K562 (cell line): ENCODE results near the gene CPE. TPM values are rescaled to one million over a fixed set of nuclear protein-coding genes. Genes with fewer than 3 reads are reported as not detected.

Source experiments
- ATAC-seq: fragments of 200-7000 bp; cut with Tn5 transposase; 3 replicates; pipeline ENCODE4 v1.9.1; 2020; ENCODE audit warnings: moderate library complexity
- BruUV-seq: library from RNA; stranded (reverse); fragments of 400-500 nt; replicated peaks from 2 replicates; lab custom pipeline; 2021; lab: Mats Ljungman, UMichigan
- CTCF ChIA-PET: fragments of 300-600 bp; formaldehyde crosslinking; extraction: SDS; loops from one replicate; lab custom pipeline; 2021; ENCODE audit warnings: low intra/inter-chr PET ratio; lab: Yijun Ruan, JAX
- POLR2A ChIA-PET: fragments of 300-600, 350-650 bp; sonication (Branson Sonifier 250); formaldehyde crosslinking; extraction: SDS; loops from one replicate; lab custom pipeline; 2021; ENCODE audit warnings: antibody characterized with exemption, inconsistent platforms; lab: Yijun Ruan, JAX
- DNase-seq, 4 experiments: peaks; one replicate each; pipeline versions ENCODE4 v3.0.0 to v3.0.0-alpha.2; 2011 to 2018; ENCODE audit warnings: low spot score in 3 of 4, mixed read lengths in 3 of 4; ENCODE audit errors: extremely low read depth in 1 of 4
- FAIRE-seq: peaks from 2 replicates; lab custom pipeline; 2011; peaks lifted over from hg19 to GRCh38; lab: Jason Lieb, UNC
- H2AFZ ChIP-seq: 2 replicates; pipeline ENCODE4 v1.6.0; 2011; ENCODE audit warnings: low read depth, low read length, control low read depth, inconsistent platforms
- H3K27ac ChIP-seq: fragments of 200-600 bp; 3 replicates; pipeline ENCODE4 v1.8.0; 2011; ENCODE audit warnings: low read depth, mild to moderate bottlenecking, control low read depth, inconsistent platforms, low read length, moderate library complexity, mixed read lengths; ENCODE audit errors: extremely low read depth
- H3K27me3 ChIP-seq, 2 experiments: fragments of 300-600 bp in 1 of 2; 2 replicates in 1 of 2; 3 replicates in 1 of 2; pipeline versions ENCODE4 v1.6.0 to v1.8.0; 2011; ENCODE audit warnings: inconsistent platforms in 2 of 2, low read length in 2 of 2, mild to moderate bottlenecking in 1 of 2, mixed read lengths in 1 of 2, moderate library complexity in 1 of 2; ENCODE audit not compliant: control insufficient read depth in 2 of 2, insufficient read depth in 2 of 2
- H3K36me3 ChIP-seq: fragments of 300-600 bp; 3 replicates; pipeline ENCODE4 v1.8.0; 2011; ENCODE audit warnings: mild to moderate bottlenecking, low read length, inconsistent platforms; ENCODE audit not compliant: control insufficient read depth, insufficient read depth
- H3K4me1 ChIP-seq, 2 experiments: fragments of 200-600 bp in 1 of 2; replicated peaks in 1 of 2; 2 replicates in 1 of 2; 3 replicates in 1 of 2; pipeline versions ENCODE4 v1.5.1 to v1.8.0; 2011; ENCODE audit warnings: inconsistent platforms in 2 of 2, low read length in 2 of 2, mild to moderate bottlenecking in 1 of 2, mixed read lengths in 1 of 2, moderate library complexity in 1 of 2; ENCODE audit not compliant: control insufficient read depth in 2 of 2, insufficient read depth in 2 of 2
- H3K4me2 ChIP-seq: 2 replicates; pipeline ENCODE4 v1.6.1; 2011; ENCODE audit warnings: low read length, control low read depth, inconsistent platforms, mixed read lengths; ENCODE audit not compliant: insufficient read depth
- H3K4me3 ChIP-seq: fragments of 200-600 bp; sonication (generic), shearing (Covaris generic); 2 replicates; pipeline ENCODE4 v1.5.1; 2016; ENCODE audit warnings: control low read depth, inconsistent platforms
- H3K79me2 ChIP-seq: fragments of 200-600 bp; 3 replicates; pipeline ENCODE4 v1.8.0; 2011; ENCODE audit warnings: low read length, inconsistent platforms; ENCODE audit not compliant: control insufficient read depth, insufficient read depth
- H3K9ac ChIP-seq, 2 experiments: 2 replicates each; pipeline versions ENCODE4 v1.6.0 to v1.6.1; 2011; ENCODE audit warnings: low read depth in 2 of 2, low read length in 2 of 2, control low read depth in 1 of 2, inconsistent platforms in 1 of 2, mild to moderate bottlenecking in 1 of 2, mixed read lengths in 1 of 2; ENCODE audit not compliant: insufficient read depth in 1 of 2
- H3K9me1 ChIP-seq: one replicate; pipeline ENCODE4 v1.6.0; 2011; ENCODE audit warnings: inconsistent platforms, mild to moderate bottlenecking, low read length, moderate library complexity; ENCODE audit not compliant: control insufficient read depth, insufficient read depth
- H3K9me3 ChIP-seq: replicated peaks from 2 replicates; pipeline ENCODE4 v1.5.1; 2011; ENCODE audit warnings: low read depth, low read length, inconsistent platforms; ENCODE audit not compliant: control insufficient read depth, insufficient read depth
- H4K20me1 ChIP-seq: replicated peaks from 2 replicates; pipeline ENCODE4 v1.6.1; 2011; ENCODE audit warnings: low read length, inconsistent platforms, mixed read lengths; ENCODE audit not compliant: control insufficient read depth, insufficient read depth
- GATAD2B ChIP-seq: fragments of 450-650 bp; IDR thresholded peaks from 2 replicates; pipeline ENCODE4 v1.6.1; 2017; ENCODE audit warnings: mild to moderate bottlenecking, borderline replicate concordance
- KDM5B ChIP-seq: fragments of 200-600 bp; sonication (generic); IDR thresholded peaks from 2 replicates; pipeline ENCODE4 v1.6.1; 2012; ENCODE audit warnings: low read depth, mild to moderate bottlenecking, moderate library complexity, low read length, control low read depth, inconsistent platforms; ENCODE audit not compliant: insufficient replicate concordance
- RAD21 ChIP-seq, 2 experiments: fragments of 250-450 bp in 1 of 2; fragments of 450-650 bp in 1 of 2; sonication (Bioruptor Pico) in 1 of 2; formaldehyde crosslinking in 1 of 2; IDR thresholded peaks in 1 of 2; conservative IDR thresholded peaks in 1 of 2; 2 replicates each; pipeline versions ENCODE4 v1.4.0 to v1.8.0; 2020 to 2022; ENCODE audit warnings: mild to moderate bottlenecking in 2 of 2, moderate library complexity in 1 of 2
- ZNF212 ChIP-seq: fragments of 450-650 bp; formaldehyde crosslinking; IDR thresholded peaks from 2 replicates; pipeline ENCODE4 v1.4.0; 2020; ENCODE audit warnings: mild to moderate bottlenecking
- WGBS: fragments of 100-300 bp; shearing (Covaris generic); methylation state at CpG from one replicate; pipeline ENCODE4 v1.1.6; 2016; ENCODE audit warnings: low coverage, mixed read lengths; ENCODE audit not compliant: insufficient coverage; ENCODE audit errors: missing lambda C conversion rate; 5-methylcytosine and 5-hydroxymethylcytosine counted together
- in situ Hi-C: fragments of 300-500 bp; cut with MboI; formaldehyde crosslinking; loops from 4 replicates; pipeline ENCODE4 v1.15.0; 2018; ENCODE audit warnings: inconsistent platforms, mixed read lengths
- intact Hi-C: fragments of 100-400 bp; cut with micrococcal nuclease; formaldehyde crosslinking; loops from 2 replicates; pipeline ENCODE4 v1.14.2; 2022
- polyA plus RNA-seq, 8 experiments: library from polyadenylated mRNA; depleted of rRNA in 4 of 8; stranded (reverse) in 5 of 8; unstranded in 3 of 8; fragments of >200 nt; fragmentation: Nextera tagmentation in 2 of 8; fragmentation: Illumina TruSeq in 1 of 8; extraction: Ambion mirVana in 2 of 8; extraction: Trizol in 1 of 8; gene quantifications; 2 replicates each; pipeline versions ENCODE4 v1.2.1 to v1.2.3, GENCODE V29; 2011 to 2014; ENCODE audit warnings: inconsistent platforms in 1 of 8, missing spikeins in 1 of 8
- total RNA-seq, 7 experiments: library from RNA; depleted of rRNA in 6 of 7; stranded (reverse); fragments of >200 nt in 6 of 7; fragmentation: Illumina TruSeq in 2 of 7; extraction: Trizol in 2 of 7; gene quantifications; 2 replicates each; pipeline versions ENCODE4 v1.2.1 to v1.2.3, GENCODE V29; 2011 to 2021; ENCODE audit warnings: low replicate concordance in 1 of 7
- TF ChIP-seq, protein P1 (sequence below): sonication (generic); formaldehyde crosslinking; IDR thresholded peaks from 2 replicates; pipeline ENCODE4 v1.4.0; 2020; ENCODE audit warnings: mild to moderate bottlenecking, missing genetic modification reagents

The CPE gene
- total and polyA plus RNA-seq, 9 of the 15 experiments (the other 6 are each of a cell fraction or from before 2014, with no cell fraction given): 0.04 to 0.16 (median 0.06) TPM; not detected in 4

DNA sequence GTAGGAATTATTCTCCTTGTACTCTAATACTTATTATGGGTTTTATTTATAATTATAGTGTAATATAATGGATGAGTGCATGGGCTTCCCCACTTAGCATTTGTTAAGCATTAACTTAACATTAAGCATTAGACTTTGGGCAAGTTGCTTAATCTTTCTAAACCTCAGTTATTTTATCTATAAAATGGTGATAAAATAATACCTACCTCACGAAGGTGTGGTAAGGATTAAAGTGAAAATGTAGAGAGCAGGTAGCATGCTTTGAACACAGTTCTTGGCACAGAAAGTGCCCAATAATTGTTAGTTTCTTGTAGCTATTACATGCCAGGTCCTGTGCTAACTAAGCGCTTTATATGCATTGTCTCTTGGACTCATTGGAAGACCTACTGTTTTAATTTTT lies 48.7 kb upstream of the CPE start:
- H2AFZ ChIP-seq: no peak overlapping the region
- FAIRE-seq (no peak), DNase-seq (no peak), ATAC-seq (no peak)
- intact Hi-C loops: no loop called here
- H3K9me3 ChIP-seq: no peaks in the 10 kb centered on the region
- H3K9ac ChIP-seq: peak overlapping the region in 1 of 2 experiments; percentile 74; a peak in 2 of 4 replicates
- TF ChIP-seq GATAD2B: 0 out of 2 replicates have a peak, but pooled peaks have one; percentile 23
- TF ChIP-seq, protein P1, sequence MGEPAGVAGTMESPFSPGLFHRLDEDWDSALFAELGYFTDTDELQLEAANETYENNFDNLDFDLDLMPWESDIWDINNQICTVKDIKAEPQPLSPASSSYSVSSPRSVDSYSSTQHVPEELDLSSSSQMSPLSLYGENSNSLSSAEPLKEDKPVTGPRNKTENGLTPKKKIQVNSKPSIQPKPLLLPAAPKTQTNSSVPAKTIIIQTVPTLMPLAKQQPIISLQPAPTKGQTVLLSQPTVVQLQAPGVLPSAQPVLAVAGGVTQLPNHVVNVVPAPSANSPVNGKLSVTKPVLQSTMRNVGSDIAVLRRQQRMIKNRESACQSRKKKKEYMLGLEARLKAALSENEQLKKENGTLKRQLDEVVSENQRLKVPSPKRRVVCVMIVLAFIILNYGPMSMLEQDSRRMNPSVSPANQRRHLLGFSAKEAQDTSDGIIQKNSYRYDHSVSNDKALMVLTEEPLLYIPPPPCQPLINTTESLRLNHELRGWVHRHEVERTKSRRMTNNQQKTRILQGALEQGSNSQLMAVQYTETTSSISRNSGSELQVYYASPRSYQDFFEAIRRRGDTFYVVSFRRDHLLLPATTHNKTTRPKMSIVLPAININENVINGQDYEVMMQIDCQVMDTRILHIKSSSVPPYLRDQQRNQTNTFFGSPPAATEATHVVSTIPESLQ (CRISPR knock-in tag): no peak
- peaks cover 9 to 23% of the 10 kb centered on the region in 2 experiments; a peak in 4 of 5 replicates for H3K4me1 ChIP-seq
- peak overlapping the region; percentile 84 for H3K4me3 ChIP-seq
- peaks cover 86% of the 10 kb centered on the region for H3K79me2 ChIP-seq
- ChIA-PET CTCF (no interaction called here), POLR2A (interaction anchor here (0.8 kb wide), 1 partner anchor 125 kb away, joined by 3 read pairs; no protein-coding TSS in a partner anchor)
- no TSS peak for BruUV-seq
- in situ Hi-C loops: no loop called here
- WGBS: 44% methylated on average over 2 of the region's 2 CpGs
- peaks cover 51% of the 10 kb centered on the region for H3K36me3 ChIP-seq
- no peaks in the 10 kb centered on the region for H3K27me3 ChIP-seq
- H3K27ac ChIP-seq: no peak overlapping the region; the same call in 2 of the 3 replicates
- H3K4me2 ChIP-seq: peak overlapping the region; percentile 99
- H4K20me1 ChIP-seq: peaks cover 57% of the 10 kb centered on the region
- peaks cover 4% of the 10 kb centered on the region for H3K9me1 ChIP-seq

DNA sequence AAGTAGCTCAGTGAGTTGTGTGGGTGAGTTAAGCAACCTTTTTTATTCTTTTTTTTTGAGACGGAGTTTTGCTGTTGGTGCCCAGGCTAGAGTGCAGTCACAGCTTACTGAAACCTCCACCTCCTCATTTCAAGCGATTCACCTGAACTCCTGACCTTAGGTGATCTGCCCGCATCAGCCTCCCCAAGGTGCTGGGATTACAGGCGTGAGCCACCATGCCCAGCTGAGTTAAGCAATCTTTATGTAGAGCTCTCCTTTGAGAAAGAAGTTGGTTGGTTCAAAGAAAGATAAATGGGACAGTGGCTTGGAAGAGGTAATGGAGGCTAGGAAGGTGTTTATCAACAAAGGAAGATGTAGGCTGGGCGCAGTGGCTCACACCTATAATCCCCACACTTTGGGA lies 48.1 kb upstream of the CPE start:
- peak overlapping the region; percentile 72 to 74 for H3K9ac ChIP-seq
- no peaks in the 10 kb centered on the region for H3K9me3 ChIP-seq
- POLR2A ChIA-PET: interaction anchor here (0.7 to 1.2 kb wide), 3 partner anchors 29 to 126 kb away, joined by 3 read pairs; no protein-coding TSS in a partner anchor
- in situ Hi-C loops: no loop called here
- no peak overlapping the region for H2AFZ ChIP-seq
- H3K4me3 ChIP-seq: peak overlapping the region; percentile 84
- FAIRE-seq (no peak), DNase-seq (no peak), ATAC-seq (no peak)
- peak overlapping the region; percentile 2; the same call in 1 of the 3 replicates for H3K27ac ChIP-seq
- H3K27me3 ChIP-seq: no peaks in the 10 kb centered on the region
- peaks cover 4% of the 10 kb centered on the region for H3K9me1 ChIP-seq
- peaks cover 57% of the 10 kb centered on the region for H4K20me1 ChIP-seq
- CTCF ChIA-PET: no interaction called here
- intact Hi-C loops: no loop called here
- WGBS: 17% methylated on average over 5 of the region's 5 CpGs
- peaks cover 92% of the 10 kb centered on the region for H3K79me2 ChIP-seq
- H3K4me1 ChIP-seq: peaks cover 9 to 17% of the 10 kb centered on the region in 2 experiments; a peak in 4 of 5 replicates
- H3K36me3 ChIP-seq: peaks cover 57% of the 10 kb centered on the region
- no TSS peak for BruUV-seq
- H3K4me2 ChIP-seq: peak overlapping the region; percentile 99
- TF ChIP-seq RAD21 (CRISPR knock-in tag; conservative IDR thresholded peaks at IDR 0.05 in 1 of 2, IDR thresholded peaks at IDR 0.05 in 1 of 2): no peak
- peak; percentile 31 for TF ChIP-seq KDM5B
- TF ChIP-seq ZNF212 (CRISPR knock-in tag): no peak
